ENCODE results near the gene RNF11. TPM values are rescaled to one million over a fixed set of nuclear protein-coding genes. Genes with fewer than 3 reads are reported as not detected.
A peak's percentile ranks its signal among the peaks of the same experiment; 100 is the strongest.

RNF11 gene
- total and polyA plus RNA-seq, 7 donors: 64.3 to 137 (median 107) TPM

DNA sequence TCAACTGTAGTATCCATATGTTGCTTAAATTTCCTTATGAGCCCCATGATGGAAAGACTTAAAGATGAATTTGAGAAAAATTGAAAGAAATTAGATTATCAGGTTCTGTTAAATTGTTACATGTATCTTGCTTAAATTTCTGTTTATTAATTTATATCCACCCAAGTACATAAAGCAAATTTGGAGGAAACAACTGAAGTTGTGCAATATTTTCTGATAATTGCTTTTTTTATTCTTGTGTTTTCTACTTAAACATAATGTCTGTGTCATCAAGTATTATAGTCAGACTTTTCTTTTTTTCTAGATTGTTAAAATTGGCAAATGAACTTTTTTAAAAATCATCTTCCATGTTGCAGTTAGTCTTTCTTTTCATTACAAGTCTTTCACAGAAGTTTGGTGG lies 36.8 kb downstream of the RNF11 start:
- no peaks in the 10 kb centered on the region for H3K9me3 ChIP-seq
- peaks cover 9% of the 10 kb centered on the region for H3K4me1 ChIP-seq
- intact Hi-C loops (cut with DNase I): no loop called here
- no peaks in the 10 kb centered on the region for H3K27me3 ChIP-seq (ENCODE audit: insufficient read depth in 3 of 3, low read length in 2 of 3)
- peaks cover 0 to 39% of the 10 kb centered on the region in 2 donors for H3K36me3 ChIP-seq (ENCODE audit: insufficient read depth in 1 of 2, low read depth in 1 of 2)
- TF ChIP-seq, protein P1, sequence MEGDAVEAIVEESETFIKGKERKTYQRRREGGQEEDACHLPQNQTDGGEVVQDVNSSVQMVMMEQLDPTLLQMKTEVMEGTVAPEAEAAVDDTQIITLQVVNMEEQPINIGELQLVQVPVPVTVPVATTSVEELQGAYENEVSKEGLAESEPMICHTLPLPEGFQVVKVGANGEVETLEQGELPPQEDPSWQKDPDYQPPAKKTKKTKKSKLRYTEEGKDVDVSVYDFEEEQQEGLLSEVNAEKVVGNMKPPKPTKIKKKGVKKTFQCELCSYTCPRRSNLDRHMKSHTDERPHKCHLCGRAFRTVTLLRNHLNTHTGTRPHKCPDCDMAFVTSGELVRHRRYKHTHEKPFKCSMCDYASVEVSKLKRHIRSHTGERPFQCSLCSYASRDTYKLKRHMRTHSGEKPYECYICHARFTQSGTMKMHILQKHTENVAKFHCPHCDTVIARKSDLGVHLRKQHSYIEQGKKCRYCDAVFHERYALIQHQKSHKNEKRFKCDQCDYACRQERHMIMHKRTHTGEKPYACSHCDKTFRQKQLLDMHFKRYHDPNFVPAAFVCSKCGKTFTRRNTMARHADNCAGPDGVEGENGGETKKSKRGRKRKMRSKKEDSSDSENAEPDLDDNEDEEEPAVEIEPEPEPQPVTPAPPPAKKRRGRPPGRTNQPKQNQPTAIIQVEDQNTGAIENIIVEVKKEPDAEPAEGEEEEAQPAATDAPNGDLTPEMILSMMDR (IDR thresholded peaks at IDR 0.05): no peak
- H3K27ac ChIP-seq: no peak overlapping the region
- H3K4me3 ChIP-seq: no peak overlapping the region
- no peak for DNase-seq
- ATAC-seq: no peak

- intact Hi-C loops (cut with DNase I): no loop called here
- peaks cover 0 to 43% of the 10 kb centered on the region in 2 donors for H3K36me3 ChIP-seq (ENCODE audit: insufficient read depth in 1 of 2, low read depth in 1 of 2)
- H3K27me3 ChIP-seq (ENCODE audit: insufficient read depth in 3 of 3, low read length in 2 of 3): no peaks in the 10 kb centered on the region
- no peak overlapping the region for H3K27ac ChIP-seq
- WGBS, 3 donors: 97 to 98% (median 98%) methylated on average over 6 of the region's 6 CpGs
- ATAC-seq (no peak), DNase-seq (no peak)
- H3K9me3 ChIP-seq: no peaks in the 10 kb centered on the region
- no peak overlapping the region for H3K4me3 ChIP-seq
- TF ChIP-seq, protein P1 (IDR thresholded peaks at IDR 0.05): no peak
- H3K4me1 ChIP-seq: no peaks in the 10 kb centered on the region
These were observed 38.6 kb downstream of the RNF11 start for GRCh38 chr1:51274676-51275075.

GRCh38 chr1:51276286-51276685 lies 40.2 kb downstream of the RNF11 start:
- no peaks in the 10 kb centered on the region for H3K4me1 ChIP-seq
- TF ChIP-seq, protein P1 (IDR thresholded peaks at IDR 0.05): no peak
- 86% methylated on average over 7 of the region's 7 CpGs for WGBS, 3 donors

DNA sequence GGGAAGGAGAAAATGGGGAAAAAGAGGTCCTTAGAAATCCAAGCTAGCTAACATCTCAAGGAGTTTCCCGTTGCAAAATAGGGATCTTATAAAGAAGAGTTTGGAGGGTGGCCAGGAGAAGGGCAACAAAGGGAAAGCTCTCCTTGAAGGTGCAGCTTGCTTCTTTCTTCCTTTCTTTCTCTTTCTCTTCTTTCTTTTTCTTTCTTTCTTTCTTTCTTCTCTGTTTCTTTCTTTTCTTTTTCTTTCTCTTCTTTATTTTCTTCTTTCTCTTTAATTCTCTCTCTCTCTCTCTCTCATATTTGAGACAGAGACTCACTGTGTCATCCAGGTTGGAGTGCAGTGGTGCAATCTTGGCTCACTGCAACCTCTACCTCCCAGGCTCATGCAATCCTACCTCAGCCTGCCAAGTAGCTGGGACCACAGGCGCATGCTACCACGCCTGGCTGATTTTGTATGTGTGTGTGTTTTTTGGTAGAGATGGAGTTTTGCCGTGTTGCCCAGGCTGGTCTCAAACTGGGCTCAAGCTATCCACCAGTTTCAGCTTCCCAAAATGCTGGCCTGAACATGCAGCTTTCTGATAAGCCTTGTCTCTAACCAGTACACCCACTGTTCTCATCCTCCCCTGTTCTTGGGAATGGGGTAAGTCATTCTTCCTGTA lies 44.4 kb downstream of the RNF11 start:
- 71 to 85% (median 82%) methylated on average over 4 of the region's 4 CpGs for WGBS, 3 donors
- peaks cover 0 to 5% of the 10 kb centered on the region in 2 donors for H3K36me3 ChIP-seq (ENCODE audit: insufficient read depth in 1 of 2, low read depth in 1 of 2)
- no peaks in the 10 kb centered on the region for H3K27me3 ChIP-seq (ENCODE audit: insufficient read depth in 3 of 3, low read length in 2 of 3)
- TF ChIP-seq, protein P1 (IDR thresholded peaks at IDR 0.05): no peak
- intact Hi-C loops (cut with DNase I): no loop called here
- no peaks in the 10 kb centered on the region for H3K4me1 ChIP-seq
- ATAC-seq (peak; percentile 22 to 63 (median 52)), DNase-seq (no peak)
- no peak overlapping the region for H3K27ac ChIP-seq
- H3K4me3 ChIP-seq: no peak overlapping the region
- no peaks in the 10 kb centered on the region for H3K9me3 ChIP-seq

More at GRCh38 chr1:51276286-51276685, 40.2 kb downstream of the RNF11 start:
- ATAC-seq: peak in 1 of 4 donors; percentile 64
- peaks cover 0 to 29% of the 10 kb centered on the region in 2 donors for H3K36me3 ChIP-seq (ENCODE audit: insufficient read depth in 1 of 2, low read depth in 1 of 2)
- H3K27ac ChIP-seq: no peak overlapping the region
- intact Hi-C loops (cut with DNase I): no loop called here
- no peaks in the 10 kb centered on the region for H3K9me3 ChIP-seq
- H3K4me3 ChIP-seq: no peak overlapping the region
- H3K27me3 ChIP-seq (ENCODE audit: insufficient read depth in 3 of 3, low read length in 2 of 3): no peaks in the 10 kb centered on the region
- DNase-seq: no peak

- H3K9me3 ChIP-seq: no peaks in the 10 kb centered on the region
- no peak overlapping the region for H3K27ac ChIP-seq
- no peak overlapping the region for H3K4me3 ChIP-seq
- H3K27me3 ChIP-seq (ENCODE audit: insufficient read depth in 3 of 3, low read length in 2 of 3): no peaks in the 10 kb centered on the region
- WGBS, 3 donors: 82 to 95% (median 88%) methylated on average over 5 of the region's 5 CpGs
- intact Hi-C loops (cut with DNase I): no loop called here
- no peaks in the 10 kb centered on the region for H3K4me1 ChIP-seq
- TF ChIP-seq, protein P1 (IDR thresholded peaks at IDR 0.05): no peak
- ATAC-seq (no peak), DNase-seq (no peak)
- peaks cover 0 to 5% of the 10 kb centered on the region in 2 donors for H3K36me3 ChIP-seq (ENCODE audit: insufficient read depth in 1 of 2, low read depth in 1 of 2)
These were observed 45.7 kb downstream of the RNF11 start for GRCh38 chr1:51281807-51282206.
